AG10803 (cell line): ENCODE data around the gene FBF1.
"Not testable (repeated sequence)": the region's sequence is repeated elsewhere in the genome, so short reads cannot be mapped to it uniquely, and the experiment has no call there.

Experiments used
- DNase-seq: peaks from one replicate; pipeline ENCODE4 v3.0.0; 2010; ENCODE audit warnings: low read depth
- H3K4me3 ChIP-seq: 2 replicates; pipeline ENCODE4 v1.5.1; 2011; ENCODE audit warnings: mild to moderate bottlenecking, low read length, control low read depth
- CTCF ChIP-seq: conservative IDR thresholded peaks from 2 replicates; pipeline ENCODE4 v1.5.1; 2011; ENCODE audit warnings: mild to moderate bottlenecking, low read length, control low read depth, inconsistent platforms

FBF1 gene

GRCh38 chr17:75872434-75873351, 68.1 kb downstream of the FBF1 start:
- TF ChIP-seq CTCF = no peak
- DNase-seq = peak; percentile 82
- H3K4me3 ChIP-seq = no peak overlapping the region

GRCh38 chr17:75870228-75870627, 70.6 kb downstream of the FBF1 start:
- DNase-seq = not testable (repeated sequence)
- peak overlapping the region; percentile 29 for H3K4me3 ChIP-seq

- H3K4me3 ChIP-seq = peak overlapping the region; percentile 29
These were observed 71.3 kb downstream of the FBF1 start for GRCh38 chr17:75869282-75870141.

GRCh38 chr17:75868730-75869281, 72.0 kb downstream of the FBF1 start:
- H3K4me3 ChIP-seq, DNase-seq: not testable (repeated sequence)

More at GRCh38 chr17:75869282-75870141, 71.3 kb downstream of the FBF1 start:
- DNase-seq = peak; percentile 84
- no peak for TF ChIP-seq CTCF

- not testable (repeated sequence) for H3K4me3 ChIP-seq, DNase-seq
These were observed 75.2 kb downstream of the FBF1 start for GRCh38 chr17:75865404-75866188.

- DNase-seq, H3K4me3 ChIP-seq: not testable (repeated sequence)
These were observed 76.0 kb downstream of the FBF1 start for GRCh38 chr17:75864887-75865286.

GRCh38 chr17:75864448-75864871, 76.4 kb downstream of the FBF1 start:
- H3K4me3 ChIP-seq = no peak overlapping the region
- peak; percentile 80 for DNase-seq
- no peak for TF ChIP-seq CTCF

- no peak for TF ChIP-seq CTCF
- no peak overlapping the region for H3K4me3 ChIP-seq
- peak; percentile 58 for DNase-seq
These were observed 78.9 kb downstream of the FBF1 start for GRCh38 chr17:75861927-75862317.
